Measurements from ENCODE around the gene UFC1.

Gene UFC1

DNA sequence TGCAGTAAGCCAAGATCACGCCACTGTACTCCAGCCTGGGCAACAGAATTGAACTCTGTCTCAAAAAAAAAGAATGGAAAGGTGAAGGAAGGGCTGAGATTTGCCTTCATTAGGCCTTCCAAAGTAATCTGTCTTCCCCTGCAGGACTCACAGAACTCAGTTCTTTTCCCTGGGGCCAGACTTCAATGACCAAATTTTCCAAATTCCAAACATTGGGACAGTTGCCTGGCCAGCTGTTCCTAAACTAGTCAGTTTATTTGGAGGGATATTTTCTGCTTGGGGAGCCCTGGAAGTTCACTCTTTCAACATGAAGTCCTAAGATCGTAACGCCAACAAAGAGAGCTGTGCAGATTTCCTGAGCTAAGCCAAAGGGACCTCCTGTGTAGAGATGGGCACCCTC, 15.9 kb upstream of the UFC1 start:
- DNase-seq = no peak

- DNase-seq = no peak
Measured at GRCh38 chr1:161138431-161138830, 15.3 kb upstream of the UFC1 start.

DNA sequence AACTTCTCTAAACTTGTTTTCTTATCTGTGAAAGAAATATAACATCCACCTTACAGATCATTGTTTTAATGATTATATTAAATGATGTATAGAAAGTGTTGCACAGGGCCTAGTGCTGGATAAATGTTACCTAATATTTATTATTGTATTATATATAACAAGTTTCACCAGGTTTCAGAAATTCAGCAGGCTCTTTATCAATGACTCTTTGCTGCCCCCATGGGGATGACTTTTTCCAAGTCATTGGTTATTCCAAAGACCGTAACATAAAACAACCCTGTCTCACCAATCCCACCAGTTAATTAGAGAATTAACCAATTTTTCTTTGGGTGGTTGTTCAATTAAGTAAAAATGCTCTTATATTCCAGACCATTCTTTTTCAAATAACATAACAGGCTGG, 14.0 kb upstream of the UFC1 start:
- no peak for DNase-seq

DNA sequence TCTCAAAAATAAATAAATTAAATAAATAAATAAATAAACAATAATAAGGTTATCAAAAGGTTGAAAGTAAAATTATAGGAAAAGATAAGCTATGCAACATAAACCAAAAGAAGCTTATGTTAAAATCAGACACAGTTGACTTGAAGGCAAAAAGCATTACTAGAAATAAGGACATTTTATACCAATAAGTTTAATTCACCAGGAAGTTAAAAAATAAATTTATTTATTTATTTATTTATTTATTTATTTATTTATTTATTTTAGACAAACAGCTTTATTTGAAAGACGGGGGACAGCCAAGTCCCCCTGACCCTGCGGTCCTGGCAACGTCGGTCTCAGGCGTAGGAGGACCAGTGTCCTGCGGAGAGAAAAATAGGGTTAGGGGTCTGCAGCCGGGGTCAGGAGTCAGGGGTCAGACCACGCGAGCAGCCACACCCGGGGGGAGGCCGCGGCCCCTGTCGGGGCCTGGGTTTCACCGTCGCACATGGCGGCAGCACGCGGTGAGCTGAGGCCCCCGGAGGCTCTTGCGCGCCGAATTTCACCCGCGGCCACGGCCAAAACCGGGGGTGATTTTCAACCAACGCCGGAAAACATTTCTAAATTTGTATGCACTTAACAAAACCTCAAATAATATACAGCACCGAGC, 12.9 kb upstream of the UFC1 start:
- no peak for DNase-seq

DNA sequence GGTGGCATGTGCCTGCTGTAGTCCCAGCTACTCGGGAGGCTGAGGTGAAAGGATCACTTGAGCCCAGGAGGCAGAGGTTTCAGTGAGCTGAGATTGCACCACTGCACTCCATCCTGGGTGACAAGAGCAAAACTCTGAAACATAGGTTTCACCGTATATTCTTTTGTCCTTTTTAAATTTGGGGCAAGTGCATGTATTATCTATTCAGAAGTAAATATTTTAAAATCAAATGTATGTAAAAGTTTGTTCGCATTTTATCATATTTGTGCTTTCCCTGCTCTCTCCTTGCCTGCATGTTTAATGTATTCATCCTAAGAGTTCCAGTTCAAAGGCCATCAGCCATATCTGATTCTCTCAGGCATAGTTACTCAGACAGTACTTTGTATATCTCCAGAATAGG, 7.9 kb upstream of the UFC1 start:
- DNase-seq = no peak

GRCh38 chr1:161153176-161153575, 602 bp upstream of the UFC1 start:
- DNase-seq = no peak

DNA sequence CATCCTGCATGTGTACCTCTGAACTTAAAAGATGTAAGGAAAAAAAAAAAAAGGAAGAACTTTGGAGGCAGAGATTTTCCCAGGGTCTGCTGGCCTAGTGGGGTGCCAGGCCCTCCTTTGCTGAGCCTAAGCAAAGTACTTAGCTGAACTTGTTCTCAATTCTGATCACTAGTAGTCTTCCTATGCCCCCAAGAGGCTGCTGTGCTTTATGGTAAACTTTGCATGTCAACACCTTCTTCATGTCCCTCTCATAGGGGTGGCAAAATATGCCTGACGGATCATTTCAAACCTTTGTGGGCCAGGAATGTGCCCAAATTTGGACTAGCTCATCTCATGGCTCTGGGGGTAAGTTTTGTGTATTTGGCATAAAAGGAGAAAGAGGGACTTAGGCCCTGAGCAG, 4.1 kb downstream of the UFC1 start:
- DNase-seq = no peak

DNA sequence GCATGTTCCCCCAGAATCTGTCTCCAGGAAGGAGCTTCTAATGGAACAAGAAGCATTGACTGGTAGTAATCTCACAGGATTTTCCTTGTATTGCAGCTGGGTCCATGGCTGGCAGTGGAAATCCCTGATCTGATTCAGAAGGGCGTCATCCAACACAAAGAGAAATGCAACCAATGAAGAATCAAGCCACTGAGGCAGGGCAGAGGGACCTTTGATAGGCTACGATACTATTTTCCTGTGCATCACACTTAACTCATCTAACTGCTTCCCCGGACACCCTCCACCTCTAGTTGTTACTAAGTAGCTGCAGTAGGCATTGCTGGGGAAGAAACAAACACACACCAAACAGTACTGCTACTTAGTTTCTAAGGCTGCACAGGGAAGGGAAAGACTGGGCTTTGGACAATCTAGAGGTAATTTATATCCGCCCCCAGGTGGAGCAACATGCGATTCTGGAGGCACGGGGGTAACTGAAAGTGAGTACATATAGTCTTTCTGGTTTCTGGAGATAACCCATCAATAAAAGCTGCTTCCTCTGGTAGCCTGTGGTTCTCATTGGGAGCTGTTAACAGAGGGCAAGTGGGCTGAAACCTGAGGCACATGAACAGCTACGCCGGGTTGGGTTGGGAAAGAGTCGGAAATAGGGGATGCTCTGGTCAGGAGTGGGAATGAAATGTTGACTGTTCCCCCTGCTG, 4.7 kb downstream of the UFC1 start:
- DNase-seq = no peak

GRCh38 chr1:161159087-161159912, 5.5 kb downstream of the UFC1 start, which contains the start of gene USP21:
TSS of gene USP21 (plus strand) at chr1:161159500. CDS start at chr1:161160641, 1,141 bp downstream.
- peak; percentile 95 for DNase-seq

GRCh38 chr1:161159913-161160243, 6.1 kb downstream of the UFC1 start:
- no peak for DNase-seq

DNA sequence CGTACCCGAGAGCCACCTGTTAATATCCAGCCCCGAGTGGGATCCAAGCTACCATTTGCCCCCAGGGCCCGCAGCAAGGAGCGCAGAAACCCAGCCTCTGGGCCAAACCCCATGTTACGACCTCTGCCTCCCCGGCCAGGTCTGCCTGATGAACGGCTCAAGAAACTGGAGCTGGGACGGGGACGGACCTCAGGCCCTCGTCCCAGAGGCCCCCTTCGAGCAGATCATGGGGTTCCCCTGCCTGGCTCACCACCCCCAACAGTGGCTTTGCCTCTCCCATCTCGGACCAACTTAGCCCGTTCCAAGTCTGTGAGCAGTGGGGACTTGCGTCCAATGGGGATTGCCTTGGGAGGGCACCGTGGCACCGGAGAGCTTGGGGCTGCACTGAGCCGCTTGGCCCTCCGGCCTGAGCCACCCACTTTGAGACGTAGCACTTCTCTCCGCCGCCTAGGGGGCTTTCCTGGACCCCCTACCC, 6.9 kb downstream of the UFC1 start:
- DNase-seq = no peak

DNA sequence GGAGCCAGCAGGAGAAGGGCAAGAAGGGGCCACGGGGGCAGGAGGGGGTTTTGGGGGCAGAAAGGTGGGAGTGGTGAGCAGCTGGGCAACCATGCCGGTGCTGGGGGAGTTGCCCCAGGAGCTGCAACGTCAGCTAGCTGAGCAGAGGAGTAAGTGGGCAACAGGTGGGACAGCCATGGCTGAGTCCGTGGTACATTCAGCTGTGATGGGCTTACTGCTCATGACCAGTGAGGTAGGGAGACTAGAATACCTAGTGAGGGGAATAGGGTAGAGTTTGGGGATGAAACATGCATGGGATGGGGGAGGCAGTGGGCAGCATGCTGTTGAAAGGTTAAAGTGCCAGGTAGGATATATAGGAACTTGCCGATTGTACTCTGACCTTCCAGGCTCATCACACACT, 7.9 kb downstream of the UFC1 start:
- no peak for DNase-seq

DNA sequence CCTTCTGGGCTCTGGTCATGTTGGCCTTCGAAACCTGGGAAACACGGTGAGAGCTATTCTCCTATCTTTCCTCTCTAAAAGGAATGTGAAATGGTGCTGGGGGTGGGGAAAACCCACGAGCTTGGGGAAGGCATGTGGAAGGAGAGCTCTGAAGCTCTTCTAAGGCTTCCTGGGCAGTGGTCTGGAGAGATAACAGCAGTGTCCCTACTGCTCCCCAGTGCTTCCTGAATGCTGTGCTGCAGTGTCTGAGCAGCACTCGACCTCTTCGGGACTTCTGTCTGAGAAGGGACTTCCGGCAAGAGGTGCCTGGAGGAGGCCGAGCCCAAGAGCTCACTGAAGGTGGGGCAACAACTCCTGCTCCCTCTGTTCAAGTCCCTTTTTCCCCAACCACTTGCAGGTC, 8.3 kb downstream of the UFC1 start:
- DNase-seq = no peak

DNA sequence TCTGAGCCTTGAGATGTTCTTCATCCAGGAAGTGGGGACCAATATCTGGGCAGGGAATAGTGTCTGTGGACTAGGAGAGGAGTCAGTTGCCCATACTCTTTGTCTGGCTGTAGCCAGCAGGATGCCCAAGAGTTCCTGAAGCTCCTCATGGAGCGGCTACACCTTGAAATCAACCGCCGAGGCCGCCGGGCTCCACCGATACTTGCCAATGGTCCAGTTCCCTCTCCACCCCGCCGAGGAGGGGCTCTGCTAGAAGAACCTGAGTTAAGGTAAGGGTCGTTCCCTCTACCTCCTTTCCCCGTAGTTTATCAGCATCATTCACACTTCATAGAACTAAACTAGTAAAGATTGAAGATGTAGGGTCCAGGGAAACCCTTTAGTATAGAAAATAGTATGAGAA, 9.0 kb downstream of the UFC1 start:
- DNase-seq = no peak

DNA sequence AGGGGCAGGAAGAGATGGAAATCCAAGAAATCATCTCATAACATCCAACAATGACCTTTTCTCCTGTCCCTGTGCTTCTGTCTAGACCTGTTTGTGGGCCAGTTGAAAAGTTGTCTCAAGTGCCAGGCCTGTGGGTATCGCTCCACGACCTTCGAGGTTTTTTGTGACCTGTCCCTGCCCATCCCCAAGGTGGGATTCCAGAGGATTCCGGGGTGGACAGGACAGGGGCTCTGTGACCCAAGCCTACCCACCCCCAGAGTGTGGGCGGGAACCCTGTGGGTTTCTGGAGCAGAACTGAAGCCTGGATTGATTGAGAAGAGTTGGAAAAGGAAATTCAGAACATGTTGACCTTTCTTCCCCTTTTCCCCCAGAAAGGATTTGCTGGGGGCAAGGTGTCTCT, 10.0 kb downstream of the UFC1 start:
- no peak for DNase-seq

DNA sequence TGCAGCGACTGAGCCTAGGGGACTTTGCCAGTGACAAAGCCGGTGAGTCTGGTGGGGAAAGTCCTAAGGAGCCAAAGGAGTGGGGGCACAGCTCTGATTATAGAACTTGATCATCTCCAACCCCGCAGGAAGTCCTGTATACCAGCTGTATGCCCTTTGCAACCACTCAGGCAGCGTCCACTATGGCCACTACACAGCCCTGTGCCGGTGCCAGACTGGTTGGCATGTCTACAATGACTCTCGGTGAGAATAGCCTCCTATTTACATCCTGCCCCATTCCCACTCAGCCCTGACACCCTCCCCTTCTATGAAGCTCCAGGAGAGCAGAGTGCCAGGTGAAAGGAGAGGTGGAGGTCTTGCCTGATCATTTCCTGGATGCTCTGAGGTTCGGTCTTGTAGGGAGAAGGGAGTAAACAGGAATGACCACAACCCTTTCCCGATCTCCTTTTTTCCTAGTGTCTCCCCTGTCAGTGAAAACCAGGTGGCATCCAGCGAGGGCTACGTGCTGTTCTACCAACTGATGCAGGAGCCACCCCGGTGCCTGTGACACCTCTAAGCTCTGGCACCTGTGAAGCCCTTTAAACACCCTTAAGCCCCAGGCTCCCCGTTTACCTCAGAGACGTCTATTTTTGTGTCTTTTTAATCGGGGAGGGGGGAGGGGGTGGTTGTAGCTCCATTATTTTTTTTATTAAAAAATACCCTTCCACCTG, 11.3 kb downstream of the UFC1 start:
- DNase-seq = no peak

GRCh38 chr1:161165742-161166668, 12.2 kb downstream of the UFC1 start, which contains the start of gene PPOX:
TSS of gene PPOX (plus strand) at chr1:161166426. CDS start at chr1:161166848, 422 bp downstream.
- peak; percentile 98 for DNase-seq

DNA sequence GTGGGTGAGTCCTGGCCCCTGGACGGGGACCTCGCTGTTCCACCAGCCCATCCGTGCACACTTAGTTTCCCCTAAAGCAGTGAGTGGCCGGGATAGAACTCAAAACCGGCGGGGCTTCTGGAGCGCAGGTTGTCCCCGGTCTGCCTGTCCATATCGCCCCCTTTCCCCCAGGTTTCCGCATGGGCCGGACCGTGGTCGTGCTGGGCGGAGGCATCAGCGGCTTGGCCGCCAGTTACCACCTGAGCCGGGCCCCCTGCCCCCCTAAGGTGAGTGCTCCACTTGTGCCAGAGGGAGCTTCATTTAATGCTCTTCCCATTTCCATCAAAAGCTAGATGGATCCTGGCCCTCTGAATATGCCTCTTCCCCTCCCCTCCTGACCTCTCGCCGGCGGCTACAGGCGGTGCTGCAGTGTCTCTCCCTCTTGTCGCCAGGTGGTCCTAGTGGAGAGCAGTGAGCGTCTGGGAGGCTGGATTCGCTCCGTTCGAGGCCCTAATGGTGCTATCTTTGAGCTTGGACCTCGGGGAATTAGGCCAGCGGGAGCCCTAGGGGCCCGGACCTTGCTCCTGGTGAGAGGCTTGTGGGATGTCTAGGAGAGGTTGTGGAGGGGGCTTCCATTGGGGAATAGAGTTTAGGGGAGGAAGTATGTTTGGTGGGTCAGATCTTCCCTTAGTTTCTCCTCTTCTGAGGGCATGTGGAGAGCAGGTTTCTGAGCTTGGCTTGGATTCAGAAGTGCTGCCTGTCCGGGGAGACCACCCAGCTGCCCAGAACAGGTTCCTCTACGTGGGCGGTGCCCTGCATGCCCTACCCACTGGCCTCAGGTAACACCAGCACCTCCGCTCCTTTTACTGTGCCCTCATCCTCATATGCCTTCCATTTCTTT, 13.1 kb downstream of the UFC1 start:
- peak; percentile 25 for DNase-seq

DNA sequence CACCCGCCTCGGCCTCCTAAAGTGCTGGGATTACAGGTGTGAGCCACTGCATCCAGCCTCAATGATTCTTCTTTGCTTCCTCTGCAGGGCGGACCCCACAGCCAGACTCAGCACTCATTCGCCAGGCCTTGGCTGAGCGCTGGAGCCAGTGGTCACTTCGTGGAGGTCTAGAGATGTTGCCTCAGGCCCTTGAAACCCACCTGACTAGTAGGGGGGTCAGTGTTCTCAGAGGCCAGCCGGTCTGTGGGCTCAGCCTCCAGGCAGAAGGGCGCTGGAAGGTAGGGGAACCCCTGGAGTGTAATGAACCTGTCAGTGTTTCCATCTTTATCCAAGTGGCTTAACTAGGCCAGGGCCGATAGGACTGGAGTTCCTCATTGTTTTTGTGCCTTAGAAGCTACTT, 15.1 kb downstream of the UFC1 start:
- DNase-seq = no peak

GRCh38 chr1:161171191-161171590, 17.4 kb downstream of the UFC1 start:
- DNase-seq = no peak

- no peak for DNase-seq
Measured at GRCh38 chr1:161171696-161172095, 17.9 kb downstream of the UFC1 start.

Measured in NCI-H1092 (cell line).